ENCODE results near the gene SRP54.

GRCh38 chr14:35042632-35043031 is 59.8 kb downstream of the SRP54 start:
- TF ChIP-seq EZH2 (IDR thresholded peaks at IDR 0.05; ENCODE audit: insufficient read depth, low read length) (no peak), CTCF (IDR thresholded peaks at IDR 0.05; ENCODE audit: insufficient read depth, low read depth, low read length) (no peak)
